GM12874 (cell line): ENCODE results near the gene ST14.

Experiments used
- TF ChIP-seq, protein P1 (sequence below): IDR thresholded peaks from 2 replicates; pipeline ENCODE4 v1.5.1; 2011; ENCODE audit warnings: low read depth, mild to moderate bottlenecking, control low read depth, low read length, moderate library complexity; ENCODE audit not compliant: insufficient read depth

ST14 gene

DNA sequence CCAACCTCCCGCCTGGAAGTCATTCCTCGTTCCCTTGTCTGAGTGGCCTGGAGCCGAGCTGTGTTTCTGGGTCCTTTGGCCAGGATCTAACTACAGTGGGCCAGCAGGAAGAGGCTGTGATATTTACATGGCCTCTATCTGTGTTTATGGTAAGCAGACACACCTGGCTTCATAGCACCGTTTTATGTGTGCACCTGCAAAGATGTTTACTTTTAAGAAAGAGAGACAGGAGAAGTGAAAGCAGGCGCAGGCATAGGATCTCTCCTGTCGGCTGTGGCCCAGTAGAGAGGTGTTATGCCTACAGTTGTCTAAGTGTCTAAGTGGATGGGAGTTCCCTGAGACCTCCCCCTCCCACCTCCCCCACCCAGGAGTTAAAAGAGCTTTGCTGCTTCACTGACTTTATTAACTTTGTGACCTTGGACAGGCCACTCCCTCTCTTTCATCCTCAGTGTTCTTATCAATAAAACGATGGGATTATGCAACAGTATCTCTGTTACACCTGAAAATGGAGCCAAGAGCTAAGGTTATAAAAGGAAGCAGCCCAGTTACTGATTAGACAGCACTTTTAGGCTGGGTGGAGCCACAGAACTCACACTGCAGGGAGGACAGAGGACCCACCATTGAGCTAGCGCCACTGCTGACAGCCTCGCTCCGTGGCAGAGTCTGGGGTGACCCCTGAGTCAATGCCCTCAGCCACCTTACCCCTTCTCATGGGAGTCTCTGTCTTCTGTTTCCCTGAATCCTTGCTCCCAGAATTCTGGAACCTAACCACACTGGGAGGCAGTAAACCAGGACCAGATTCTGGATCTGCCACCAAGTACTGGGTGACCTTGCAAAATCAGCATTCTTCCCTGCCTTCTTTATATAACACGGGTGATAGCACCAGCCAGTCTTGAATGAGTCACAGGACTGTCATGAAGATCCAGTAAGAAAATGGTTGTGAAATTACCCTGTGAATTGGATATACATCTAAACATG, 22.0 kb downstream of the ST14 start:
- TF ChIP-seq, protein P1, sequence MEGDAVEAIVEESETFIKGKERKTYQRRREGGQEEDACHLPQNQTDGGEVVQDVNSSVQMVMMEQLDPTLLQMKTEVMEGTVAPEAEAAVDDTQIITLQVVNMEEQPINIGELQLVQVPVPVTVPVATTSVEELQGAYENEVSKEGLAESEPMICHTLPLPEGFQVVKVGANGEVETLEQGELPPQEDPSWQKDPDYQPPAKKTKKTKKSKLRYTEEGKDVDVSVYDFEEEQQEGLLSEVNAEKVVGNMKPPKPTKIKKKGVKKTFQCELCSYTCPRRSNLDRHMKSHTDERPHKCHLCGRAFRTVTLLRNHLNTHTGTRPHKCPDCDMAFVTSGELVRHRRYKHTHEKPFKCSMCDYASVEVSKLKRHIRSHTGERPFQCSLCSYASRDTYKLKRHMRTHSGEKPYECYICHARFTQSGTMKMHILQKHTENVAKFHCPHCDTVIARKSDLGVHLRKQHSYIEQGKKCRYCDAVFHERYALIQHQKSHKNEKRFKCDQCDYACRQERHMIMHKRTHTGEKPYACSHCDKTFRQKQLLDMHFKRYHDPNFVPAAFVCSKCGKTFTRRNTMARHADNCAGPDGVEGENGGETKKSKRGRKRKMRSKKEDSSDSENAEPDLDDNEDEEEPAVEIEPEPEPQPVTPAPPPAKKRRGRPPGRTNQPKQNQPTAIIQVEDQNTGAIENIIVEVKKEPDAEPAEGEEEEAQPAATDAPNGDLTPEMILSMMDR = no peak

DNA sequence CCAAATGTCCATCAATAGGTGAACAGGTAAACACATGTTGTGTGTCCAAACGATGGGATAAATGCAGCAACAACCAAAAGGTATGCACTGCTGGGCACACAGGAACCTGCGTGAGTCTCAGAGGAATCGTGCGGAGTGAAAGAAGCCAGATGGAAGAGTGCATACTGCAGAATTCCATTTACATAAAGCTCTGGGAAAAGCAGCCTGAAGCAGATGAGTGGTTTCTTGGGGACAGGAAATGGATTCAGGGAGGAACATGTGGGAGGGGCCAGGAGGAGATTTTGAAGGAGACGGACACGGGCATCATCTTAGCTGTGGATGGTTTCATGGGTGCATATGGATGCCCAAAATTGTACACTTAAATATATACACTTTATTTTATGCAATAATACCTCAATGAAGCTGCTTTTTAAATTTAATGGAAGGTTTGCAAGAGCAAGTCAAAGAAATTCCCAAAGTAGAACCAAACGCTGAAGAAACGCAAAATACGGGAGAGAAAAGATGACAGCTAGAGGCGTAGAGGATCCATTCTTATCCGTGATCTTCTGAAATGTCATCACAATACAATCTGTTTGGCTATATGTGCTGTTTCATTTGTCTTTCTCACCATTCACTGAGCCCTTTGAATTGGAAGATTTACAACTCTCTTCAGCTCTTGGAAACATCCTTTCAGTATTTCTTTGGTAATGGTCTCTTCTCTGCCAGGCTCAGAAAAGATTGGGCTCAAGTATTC, 24.5 kb downstream of the ST14 start:
- TF ChIP-seq, protein P1 = no peak

DNA sequence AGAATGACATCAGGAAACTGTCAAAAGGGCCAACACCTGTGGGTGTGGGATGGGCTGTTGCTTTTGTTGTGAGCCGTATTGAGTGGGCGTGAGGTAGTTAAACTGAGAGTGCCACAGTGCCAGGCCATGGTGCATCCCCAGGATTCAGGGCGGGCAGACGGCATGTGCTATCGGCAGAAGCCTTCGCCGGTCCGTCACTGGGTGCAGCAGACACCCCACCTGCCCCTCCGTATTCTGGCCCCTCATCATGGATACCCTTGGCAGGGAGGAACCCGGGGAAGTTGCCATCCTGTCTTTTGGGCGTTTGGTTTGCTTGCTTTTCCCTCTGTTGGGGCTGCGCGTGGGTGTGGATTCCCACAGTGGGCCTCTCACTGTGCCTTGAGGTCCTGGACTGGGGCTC, 27.5 kb downstream of the ST14 start:
- TF ChIP-seq, protein P1 = no peak

DNA sequence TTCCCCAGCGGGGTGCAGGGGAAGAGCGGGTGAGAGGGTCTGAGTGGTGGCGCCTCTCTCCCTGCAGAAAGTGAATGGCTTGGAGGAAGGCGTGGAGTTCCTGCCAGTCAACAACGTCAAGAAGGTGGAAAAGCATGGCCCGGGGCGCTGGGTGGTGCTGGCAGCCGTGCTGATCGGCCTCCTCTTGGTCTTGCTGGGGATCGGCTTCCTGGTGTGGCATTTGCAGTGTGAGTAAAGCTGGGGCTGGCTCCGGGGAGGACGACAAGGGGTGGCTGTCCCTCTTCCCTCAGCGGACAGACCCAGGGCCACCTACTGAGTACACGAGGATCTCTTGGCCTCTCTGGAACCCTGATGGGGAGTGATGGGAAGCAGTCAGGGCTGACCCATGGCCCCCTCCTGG, 28.5 kb downstream of the ST14 start:
- TF ChIP-seq, protein P1 = no peak

DNA sequence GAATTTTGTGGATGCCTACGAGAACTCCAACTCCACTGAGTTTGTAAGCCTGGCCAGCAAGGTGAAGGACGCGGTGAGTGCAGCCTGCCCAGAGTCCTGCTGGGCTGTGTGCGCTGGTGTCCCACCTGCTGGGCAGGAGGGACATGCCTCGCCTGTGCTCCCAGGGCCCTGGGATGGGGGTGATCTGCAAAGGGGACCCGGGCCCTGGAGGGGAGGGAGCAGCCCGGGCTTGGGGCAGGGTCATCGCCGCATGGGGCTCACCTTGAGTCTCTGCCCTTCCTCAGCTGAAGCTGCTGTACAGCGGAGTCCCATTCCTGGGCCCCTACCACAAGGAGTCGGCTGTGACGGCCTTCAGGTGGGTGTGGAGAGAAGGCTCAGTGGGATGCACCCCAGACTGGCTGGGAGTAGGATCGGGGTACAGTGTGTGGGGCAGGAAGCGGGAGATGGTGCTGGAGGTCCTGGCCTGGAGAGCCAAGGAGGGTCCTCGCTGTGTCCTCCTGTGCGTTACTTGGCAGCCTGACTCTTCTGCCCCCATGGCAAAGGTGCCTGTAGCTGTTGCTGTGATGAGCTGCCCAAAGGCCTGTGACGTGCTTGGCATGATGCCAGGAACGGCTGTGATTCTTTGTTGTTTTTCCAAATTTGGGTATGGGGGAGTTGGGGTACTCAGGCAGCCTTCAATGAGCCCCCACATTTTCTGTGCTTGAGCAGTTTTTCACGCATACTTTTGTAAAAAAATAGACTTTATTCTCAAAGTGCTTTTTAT, 29.2 kb downstream of the ST14 start:
- TF ChIP-seq, protein P1 = no peak

DNA sequence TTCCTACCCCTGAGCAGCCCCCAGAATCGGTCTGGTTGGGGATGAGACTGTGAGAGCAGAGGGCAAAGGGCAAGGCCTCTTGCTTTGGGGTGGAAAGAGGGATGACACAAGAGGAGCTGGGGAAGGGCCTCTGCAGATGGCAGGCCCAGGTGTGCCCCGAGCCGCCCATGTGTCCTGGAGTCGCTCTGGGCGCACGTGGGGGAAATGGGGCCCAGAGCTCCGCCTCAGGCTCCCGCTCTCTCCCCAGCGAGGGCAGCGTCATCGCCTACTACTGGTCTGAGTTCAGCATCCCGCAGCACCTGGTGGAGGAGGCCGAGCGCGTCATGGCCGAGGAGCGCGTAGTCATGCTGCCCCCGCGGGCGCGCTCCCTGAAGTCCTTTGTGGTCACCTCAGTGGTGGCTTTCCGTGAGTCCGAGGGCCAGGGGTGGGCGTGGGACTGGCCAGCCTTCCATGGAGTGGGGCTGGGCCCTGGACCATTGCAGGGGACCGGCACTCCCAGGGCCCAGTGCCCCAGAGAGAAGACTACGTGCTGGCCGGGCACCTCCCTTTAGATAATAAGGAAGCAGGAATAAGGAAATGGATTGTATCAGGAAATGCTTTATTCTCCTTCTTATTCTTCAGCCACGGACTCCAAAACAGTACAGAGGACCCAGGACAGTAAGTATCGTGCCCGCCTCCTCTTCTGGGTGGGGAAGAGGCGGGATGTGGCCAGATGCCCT, 30.1 kb downstream of the ST14 start:
- TF ChIP-seq, protein P1 = no peak
